T-helper 17 cell (primary cell): Measurements from ENCODE around the gene OR6C74. TPM values are rescaled to one million over a fixed set of nuclear protein-coding genes. Genes with fewer than 3 reads are reported as not detected.

ENCODE experiments used
- ATAC-seq: fragments of 150-1000 bp; cut with Tn5 transposase; 2 replicates; pipeline ENCODE4 v1.10.0; 2021; ENCODE audit warnings: mild to moderate bottlenecking, moderate library complexity
- DNase-seq, 3 donors: peaks; one replicate each; pipeline versions ENCODE4 v3.0.0 to v3.0.0-alpha.2; 2020 to 2021
- H3K9me3 ChIP-seq: one replicate; pipeline ENCODE4 v1.7.0; 2013; ENCODE audit warnings: low read length, mild to moderate bottlenecking; ENCODE audit not compliant: control insufficient read depth, poor library complexity, severe bottlenecking
- H3K27ac Mint-ChIP-seq: one replicate; pipeline ENCODE4 v1.8.0; 2022; ENCODE audit warnings: mild to moderate bottlenecking, moderate library complexity, mixed read lengths
- H3K27me3 Mint-ChIP-seq: one replicate; pipeline ENCODE4 v1.8.0; 2022; ENCODE audit warnings: mixed read lengths
- H3K36me3 Mint-ChIP-seq: one replicate; pipeline ENCODE4 v1.8.0; 2022; ENCODE audit warnings: low read depth, mixed read lengths
- H3K4me1 Mint-ChIP-seq: one replicate; pipeline ENCODE4 v1.8.0; 2022; ENCODE audit warnings: mild to moderate bottlenecking, mixed read lengths
- H3K4me3 Mint-ChIP-seq: one replicate; pipeline ENCODE4 v1.8.0; 2022; ENCODE audit warnings: mild to moderate bottlenecking, moderate library complexity, mixed read lengths
- total RNA-seq, 4 donors: library from RNA in 2 of 4; stranded (reverse) in 2 of 4; gene quantifications; one replicate each; pipeline ENCODE4 v1.2.3 and lab custom pipeline; 2022 to 2026

OR6C74 gene
- total RNA-seq (not detected), total RNA-seq (lab: John Stamatoyannopoulos, UW) (0 reads per million in 2 donors)

DNA sequence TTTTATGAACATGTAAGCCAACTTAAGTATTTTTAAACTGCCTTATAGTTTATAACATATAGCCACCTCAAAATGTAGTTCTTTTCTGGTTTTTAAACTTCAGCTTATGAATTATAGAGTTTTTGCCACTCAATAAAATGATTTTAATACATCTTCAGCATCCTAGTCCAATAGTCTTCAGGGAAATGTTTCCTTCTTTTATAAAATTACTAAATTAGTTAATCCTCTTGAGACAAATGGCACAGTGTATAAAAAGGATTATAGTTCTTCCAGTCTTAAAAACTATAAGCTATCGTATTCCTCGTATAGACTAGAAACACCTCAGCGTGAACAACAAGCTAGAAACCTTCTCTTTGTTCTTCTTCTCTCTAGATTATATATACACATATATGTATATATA is at the start of gene OR6C74:
Gene OR6C74 (plus strand): TSS at position 301 of the 400 bp plus-strand sequence. CDS start 2,679 bp downstream, outside the sequence.
- no peaks in the 10 kb centered on the region for H3K4me1 Mint-ChIP-seq
- ATAC-seq (no peak), DNase-seq (no peak)
- H3K4me3 Mint-ChIP-seq, result no peak within 1 kb of the TSS
- H3K27ac Mint-ChIP-seq, result no peak within 1 kb of the TSS
- H3K9me3 ChIP-seq, result no peaks in the 10 kb centered on the region
- peaks cover 59% of the 10 kb centered on the region for H3K27me3 Mint-ChIP-seq
- peaks cover 2% of the 10 kb centered on the region for H3K36me3 Mint-ChIP-seq

DNA sequence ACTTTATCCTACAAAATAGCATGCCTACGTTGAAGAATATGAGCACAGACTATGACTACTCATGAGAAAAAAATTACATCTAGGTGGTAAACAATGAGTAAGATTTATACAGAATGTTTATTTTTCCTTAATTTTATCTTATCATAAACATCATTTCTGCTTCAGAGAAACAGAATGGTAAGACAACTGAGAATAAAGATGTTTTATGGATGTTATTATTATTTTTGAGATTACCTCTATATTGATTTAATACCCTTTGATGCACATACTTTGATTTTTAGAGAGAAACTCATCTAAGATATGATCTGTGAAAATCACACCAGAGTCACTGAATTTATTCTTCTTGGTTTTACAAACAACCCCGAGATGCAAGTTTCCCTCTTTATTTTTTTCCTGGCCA is 23.7 kb upstream of the OR6C74 start, which contains the start of gene OR10A7:
Gene OR10A7 (plus strand): TSS at position 301 of the 400 bp plus-strand sequence. CDS start 0 bp downstream, at position 301.
- Mint-ChIP-seq H3K36me3 (peaks cover 4% of the 10 kb centered on the region), H3K27me3 (peaks cover 26% of the 10 kb centered on the region), H3K4me1 (no peaks in the 10 kb centered on the region), H3K27ac (no peak within 1 kb of the TSS), H3K4me3 (no peak within 1 kb of the TSS)
- DNase-seq, result no peak
- no peak for ATAC-seq
- H3K9me3 ChIP-seq, result no peaks in the 10 kb centered on the region

DNA sequence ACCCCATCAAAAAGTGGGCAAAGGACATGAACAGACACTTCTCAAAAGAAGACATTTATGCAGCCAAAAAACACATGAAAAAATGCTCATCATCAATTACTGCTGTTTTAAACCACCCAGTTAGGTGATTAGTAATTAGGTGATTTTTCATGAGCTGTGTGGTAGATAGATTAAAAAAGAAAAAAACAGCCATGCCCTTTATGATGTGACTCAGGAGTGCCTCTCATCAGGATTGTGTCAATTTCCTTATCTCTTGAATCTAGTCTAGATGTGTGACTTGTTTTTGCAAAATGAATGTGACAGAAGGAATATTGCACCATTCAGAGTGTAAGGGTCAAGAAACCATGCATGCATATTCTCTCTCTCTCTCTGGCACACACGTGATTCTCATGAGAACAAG is 17.9 kb upstream of the OR6C74 start:
- ATAC-seq, result no peak
- no peak overlapping the region for H3K27ac Mint-ChIP-seq
- no peak overlapping the region for H3K4me3 Mint-ChIP-seq
- no peak for DNase-seq
- H3K4me1 Mint-ChIP-seq, result no peaks in the 10 kb centered on the region
- H3K27me3 Mint-ChIP-seq, result peaks cover 43% of the 10 kb centered on the region
- no peaks in the 10 kb centered on the region for H3K9me3 ChIP-seq
- H3K36me3 Mint-ChIP-seq, result peaks cover 9% of the 10 kb centered on the region

DNA sequence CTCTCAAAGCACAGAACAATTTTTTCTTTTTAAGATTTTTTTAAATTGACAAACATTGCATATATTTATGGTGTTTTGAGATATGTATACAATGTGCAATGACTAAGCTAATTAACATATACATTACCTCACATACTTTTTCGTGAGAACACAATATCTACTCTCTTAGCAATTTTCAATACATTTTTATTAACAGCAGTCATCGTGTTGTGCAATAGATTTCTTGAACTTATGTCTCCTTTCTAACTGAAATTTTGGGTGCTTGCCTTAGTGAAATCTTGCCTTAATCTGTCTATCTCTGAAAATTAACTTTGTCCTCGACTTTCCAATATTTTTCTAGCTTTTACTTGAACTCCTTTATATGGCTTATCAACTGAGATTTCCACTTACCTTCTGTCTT is 16.8 kb upstream of the OR6C74 start:
- Mint-ChIP-seq H3K4me1 (no peaks in the 10 kb centered on the region), H3K27ac (no peak overlapping the region), H3K36me3 (peaks cover 9% of the 10 kb centered on the region), H3K4me3 (no peak overlapping the region), H3K27me3 (peaks cover 45% of the 10 kb centered on the region)
- DNase-seq, result no peak
- no peak for ATAC-seq
- H3K9me3 ChIP-seq, result no peaks in the 10 kb centered on the region

DNA sequence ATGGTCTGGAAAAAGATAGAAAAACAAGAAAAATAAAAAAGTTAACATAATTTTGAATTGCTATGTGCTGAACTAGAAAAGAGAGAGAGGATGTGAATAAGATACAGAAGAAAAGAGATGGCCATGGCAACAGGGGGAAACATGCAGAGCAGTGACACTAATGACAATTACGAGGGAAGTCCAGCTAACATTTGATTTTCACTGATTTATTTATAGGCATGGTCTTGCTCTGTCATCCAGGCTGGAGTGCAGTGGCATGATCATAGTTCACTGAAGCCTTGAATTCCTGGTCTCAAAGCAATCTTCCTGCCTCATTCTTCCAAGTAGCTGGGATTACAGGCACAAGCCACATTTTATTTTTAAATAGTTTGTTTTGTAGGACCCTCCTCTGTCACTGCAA is 1.8 kb downstream of the OR6C74 start:
- H3K9me3 ChIP-seq, result no peaks in the 10 kb centered on the region
- H3K4me1 Mint-ChIP-seq, result no peaks in the 10 kb centered on the region
- no peak overlapping the region for H3K4me3 Mint-ChIP-seq
- no peak overlapping the region for H3K27ac Mint-ChIP-seq
- DNase-seq (no peak), ATAC-seq (no peak)
- peaks cover under 1% of the 10 kb centered on the region for H3K36me3 Mint-ChIP-seq
- H3K27me3 Mint-ChIP-seq, result peaks cover 55% of the 10 kb centered on the region

DNA sequence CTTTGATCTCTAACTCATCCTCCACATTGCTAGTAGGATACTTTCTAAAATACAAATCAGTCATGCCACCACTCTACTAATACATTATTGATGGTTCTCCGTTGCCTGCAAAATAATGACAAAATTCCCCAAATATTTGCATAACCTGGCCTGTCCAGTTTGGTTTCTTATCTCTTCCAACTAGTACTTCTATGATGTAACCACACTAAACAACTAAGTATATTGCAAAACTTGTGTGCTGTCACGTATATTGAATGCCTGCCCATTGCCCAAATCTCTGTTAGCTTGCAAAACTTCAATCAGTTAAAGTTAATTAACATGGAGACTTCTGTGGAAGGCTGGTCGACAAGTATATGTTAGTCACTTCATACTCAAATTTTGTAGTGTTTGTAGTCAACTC is 6.5 kb downstream of the OR6C74 start:
- H3K4me3 Mint-ChIP-seq, result no peak overlapping the region
- H3K9me3 ChIP-seq, result no peaks in the 10 kb centered on the region
- no peak for ATAC-seq
- H3K27ac Mint-ChIP-seq, result no peak overlapping the region
- no peaks in the 10 kb centered on the region for H3K36me3 Mint-ChIP-seq
- no peaks in the 10 kb centered on the region for H3K4me1 Mint-ChIP-seq
- no peak for DNase-seq
- H3K27me3 Mint-ChIP-seq, result peaks cover 45% of the 10 kb centered on the region

DNA sequence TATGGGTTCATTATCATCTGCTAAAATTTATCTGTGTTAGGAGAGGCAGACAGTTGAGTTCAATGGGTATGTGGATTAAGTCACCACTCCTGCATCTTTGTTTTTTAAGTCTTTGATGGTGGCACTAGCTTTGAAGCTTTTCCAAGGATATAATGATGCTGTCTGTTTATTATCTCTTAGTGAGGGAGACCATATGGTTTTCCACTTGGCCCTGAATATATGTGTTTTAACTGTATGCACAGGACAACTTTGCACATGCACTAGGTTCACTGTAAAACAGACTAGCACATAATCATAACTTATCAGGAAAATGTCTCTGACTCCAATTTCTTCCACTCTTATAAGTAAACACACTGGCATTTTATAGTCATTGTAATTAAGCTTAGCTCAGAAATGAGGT is 8.9 kb downstream of the OR6C74 start:
- no peak for DNase-seq
- no peak for ATAC-seq
- Mint-ChIP-seq H3K4me1 (no peaks in the 10 kb centered on the region), H3K27me3 (peaks cover 32% of the 10 kb centered on the region), H3K36me3 (no peaks in the 10 kb centered on the region), H3K27ac (no peak overlapping the region), H3K4me3 (no peak overlapping the region)
- H3K9me3 ChIP-seq, result no peaks in the 10 kb centered on the region

DNA sequence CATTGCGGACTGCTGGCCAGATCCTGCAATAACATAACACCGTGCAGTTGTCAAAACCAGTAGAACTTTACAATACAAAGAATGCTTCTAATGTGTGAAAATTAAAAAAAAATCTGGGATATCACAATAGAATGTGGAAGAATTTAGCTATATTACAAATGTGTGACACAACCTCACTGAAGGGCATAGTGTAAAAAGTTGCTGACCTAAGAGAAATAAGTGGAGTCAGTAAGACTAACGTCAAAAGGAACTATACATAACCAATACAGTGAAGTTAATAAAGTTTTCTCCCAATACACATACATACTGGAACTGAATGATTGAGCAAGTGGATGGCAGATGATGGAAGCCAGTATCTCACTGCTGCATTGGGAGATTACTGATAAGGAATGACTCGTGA is 12.4 kb downstream of the OR6C74 start:
- H3K4me1 Mint-ChIP-seq, result peaks cover 7% of the 10 kb centered on the region
- H3K4me3 Mint-ChIP-seq, result no peak overlapping the region
- peaks cover 26% of the 10 kb centered on the region for H3K27me3 Mint-ChIP-seq
- H3K27ac Mint-ChIP-seq, result no peak overlapping the region
- H3K36me3 Mint-ChIP-seq, result no peaks in the 10 kb centered on the region
- H3K9me3 ChIP-seq, result no peaks in the 10 kb centered on the region
- no peak for DNase-seq
- no peak for ATAC-seq

DNA sequence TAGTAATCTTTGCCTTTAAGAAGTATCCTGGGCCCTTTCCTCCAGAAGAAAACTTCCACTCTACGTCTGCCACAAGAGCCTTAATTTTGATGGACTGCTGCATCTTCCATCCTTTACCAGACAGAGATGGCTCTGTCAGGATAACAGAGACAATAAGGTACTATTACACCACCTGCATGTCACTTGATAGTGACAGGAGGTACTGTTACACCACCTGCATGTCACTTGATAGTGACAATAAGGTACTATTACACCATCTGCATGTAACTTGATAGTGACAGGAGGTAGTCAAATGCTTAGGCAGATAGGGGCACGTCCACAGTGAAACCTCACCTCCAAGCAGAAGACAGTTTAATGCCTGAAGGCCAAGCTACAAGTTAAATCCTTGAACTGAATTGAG is 13.9 kb downstream of the OR6C74 start:
- H3K4me3 Mint-ChIP-seq, result no peak overlapping the region
- no peaks in the 10 kb centered on the region for H3K9me3 ChIP-seq
- ATAC-seq, result no peak
- H3K27ac Mint-ChIP-seq, result peak overlapping the region; percentile 39
- H3K4me1 Mint-ChIP-seq, result peaks cover 7% of the 10 kb centered on the region
- H3K27me3 Mint-ChIP-seq, result peaks cover 31% of the 10 kb centered on the region
- no peak for DNase-seq
- H3K36me3 Mint-ChIP-seq, result no peaks in the 10 kb centered on the region

DNA sequence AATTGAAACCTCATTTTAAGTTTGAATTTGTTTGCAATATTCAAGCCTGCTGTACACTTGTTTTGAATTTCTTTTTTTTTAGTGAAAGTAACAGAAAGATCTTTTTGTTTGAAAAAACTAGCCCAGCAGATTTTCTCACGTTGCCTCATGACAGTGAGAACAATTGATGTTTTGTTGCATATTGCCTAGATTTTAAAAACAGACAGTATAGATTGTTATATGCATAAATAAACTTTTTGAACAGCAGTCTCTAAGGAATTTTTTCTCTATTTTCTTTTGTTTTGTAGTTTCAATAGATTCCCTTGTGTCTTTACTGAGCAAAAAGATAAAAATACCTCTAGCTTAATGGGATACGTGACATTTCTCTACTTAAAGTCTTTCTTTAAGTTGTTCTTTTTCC is 36.6 kb downstream of the OR6C74 start:
- ATAC-seq, result no peak
- no peaks in the 10 kb centered on the region for H3K36me3 Mint-ChIP-seq

DNA sequence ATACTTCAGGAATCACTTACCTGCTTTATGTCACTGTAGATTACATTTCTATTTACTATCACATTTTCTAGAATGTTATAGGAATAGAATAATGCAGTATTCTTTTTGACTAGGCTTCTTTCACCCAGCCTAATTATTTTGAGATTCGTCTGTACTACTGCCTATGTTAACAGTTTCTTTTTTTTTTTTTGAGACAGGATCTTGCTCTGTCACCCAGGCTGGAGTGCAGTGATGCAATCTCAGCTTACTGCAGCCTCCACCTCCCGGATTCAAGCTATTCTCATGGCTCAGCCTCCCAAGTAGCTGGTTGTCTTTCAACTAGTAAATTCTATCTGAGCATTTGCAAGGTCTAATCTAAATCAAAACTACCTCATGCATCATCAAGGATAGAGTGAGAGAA is 45.6 kb downstream of the OR6C74 start:
- no peak for DNase-seq
- H3K4me1 Mint-ChIP-seq, result no peaks in the 10 kb centered on the region
- H3K4me3 Mint-ChIP-seq, result no peak overlapping the region
- no peak for ATAC-seq
- H3K27me3 Mint-ChIP-seq, result peaks cover 49% of the 10 kb centered on the region
- no peaks in the 10 kb centered on the region for H3K9me3 ChIP-seq
- H3K27ac Mint-ChIP-seq, result no peak overlapping the region
- H3K36me3 Mint-ChIP-seq, result no peaks in the 10 kb centered on the region

More for the DNA sequence above, 36.6 kb downstream of the OR6C74 start:
- Mint-ChIP-seq H3K4me1 (no peaks in the 10 kb centered on the region), H3K27me3 (peaks cover 30% of the 10 kb centered on the region), H3K4me3 (no peak overlapping the region), H3K27ac (no peak overlapping the region)
- H3K9me3 ChIP-seq, result no peaks in the 10 kb centered on the region
- DNase-seq, result no peak

Other genes starting within 250 kb of the OR6C74 start
- gene NEUROD4, start 224.6 kb upstream of the OR6C74 start, total RNA-seq, result not detected
- gene OR9K2, start 118.2 kb upstream of the OR6C74 start, total RNA-seq, result not detected
- gene OR10A7, start 23.6 kb upstream of the OR6C74 start, total RNA-seq, result not detected
- gene OR6C6, start 52.0 kb downstream of the OR6C74 start, total RNA-seq, result not detected
- gene OR6C1, start 69.7 kb downstream of the OR6C74 start, total RNA-seq, result not detected
- not detected for gene OR6C3, start 86.1 kb downstream of the OR6C74 start, total RNA-seq
- gene OR6C75, start 118.4 kb downstream of the OR6C74 start, total RNA-seq, result not detected
- gene OR6C65, start 155.9 kb downstream of the OR6C74 start, total RNA-seq, result not detected
- gene OR6C76, start 181.6 kb downstream of the OR6C74 start, total RNA-seq, result not detected
- gene OR6C2, start 199.5 kb downstream of the OR6C74 start, total RNA-seq, result not detected
- under 1 TPM in 1 of 2 donors, not detected in 1; 0.52 TPM for gene OR6C70, start 225.5 kb downstream of the OR6C74 start, total RNA-seq
- gene OR6C68, start 247.8 kb downstream of the OR6C74 start, total RNA-seq, result not detected